GM18870 (cell line): ENCODE data around the gene GRWD1.
"Not testable (repeated sequence)": the region's sequence is repeated elsewhere in the genome, so short reads cannot be mapped to it uniquely, and the experiment has no call there.

Source experiments
- ATAC-seq: cut with Tn5 transposase; IDR thresholded peaks from one replicate; pipeline ENCODE4 v1.9.1; 2021; ENCODE audit warnings: moderate library complexity; ENCODE audit not compliant: unreplicated experiment

GRWD1 gene

DNA sequence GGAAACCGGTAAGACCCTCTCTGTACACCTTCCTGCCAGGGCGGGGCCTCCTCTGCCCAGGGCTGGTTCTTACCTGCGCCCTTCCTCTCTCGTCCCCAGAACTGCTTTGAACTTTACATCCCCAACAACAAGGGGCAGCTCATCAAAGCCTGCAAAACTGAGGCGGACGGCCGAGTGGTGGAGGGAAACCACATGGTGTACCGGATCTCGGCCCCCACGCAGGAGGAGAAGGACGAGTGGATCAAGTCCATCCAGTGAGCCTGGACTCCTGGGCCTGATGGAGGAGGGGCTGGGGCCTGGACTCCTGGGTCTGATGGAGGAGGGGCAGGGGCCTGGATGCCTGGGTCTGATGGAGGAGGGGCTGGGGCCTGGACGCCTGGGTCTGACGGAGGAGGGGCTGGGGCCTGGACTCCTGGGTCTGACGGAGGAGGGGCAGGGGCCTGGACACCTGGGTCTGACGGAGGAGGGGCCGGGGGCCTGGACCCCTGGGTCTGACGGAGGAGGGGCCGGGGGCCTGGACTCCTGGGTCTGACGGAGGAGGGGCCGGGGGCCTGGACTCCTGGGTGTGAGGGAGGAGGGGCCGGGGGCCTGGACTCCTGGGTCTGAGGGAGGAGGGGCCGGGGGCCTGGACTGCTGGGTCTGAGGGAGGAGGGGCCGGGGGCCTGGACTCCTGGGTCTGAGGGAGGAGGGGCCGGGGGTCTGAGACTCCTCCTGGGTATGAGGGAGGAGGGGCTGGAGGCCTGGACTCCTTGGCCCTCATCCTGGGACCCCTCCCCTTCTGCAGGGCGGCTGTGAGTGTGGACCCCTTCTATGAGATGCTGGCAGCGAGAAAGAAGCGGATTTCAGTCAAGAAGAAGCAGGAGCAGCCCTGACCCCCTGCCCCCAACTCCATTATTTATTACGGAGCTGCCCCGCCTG is 32.8 kb downstream of the GRWD1 start:
- ATAC-seq: no peak

DNA sequence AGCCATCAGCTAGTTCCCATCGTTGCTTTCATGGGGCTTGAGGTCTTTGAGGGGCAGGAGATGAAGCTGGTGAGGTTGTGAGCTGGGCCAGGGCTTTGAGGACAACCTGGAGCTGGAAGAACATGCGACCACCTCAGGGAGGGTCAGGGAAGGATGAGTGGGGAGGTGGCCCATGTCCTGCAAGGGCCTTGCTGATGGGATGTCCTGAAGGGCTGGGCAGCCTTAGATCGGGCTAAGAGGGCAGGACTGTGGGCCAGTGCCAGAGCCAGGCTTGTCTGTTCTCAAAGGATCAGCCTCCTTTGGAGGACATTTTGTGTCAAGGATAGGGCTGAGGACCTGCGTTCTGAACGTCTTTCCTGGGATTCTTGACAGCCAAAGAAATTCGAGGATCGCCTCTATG is 33.9 kb downstream of the GRWD1 start:
- no peak for ATAC-seq

DNA sequence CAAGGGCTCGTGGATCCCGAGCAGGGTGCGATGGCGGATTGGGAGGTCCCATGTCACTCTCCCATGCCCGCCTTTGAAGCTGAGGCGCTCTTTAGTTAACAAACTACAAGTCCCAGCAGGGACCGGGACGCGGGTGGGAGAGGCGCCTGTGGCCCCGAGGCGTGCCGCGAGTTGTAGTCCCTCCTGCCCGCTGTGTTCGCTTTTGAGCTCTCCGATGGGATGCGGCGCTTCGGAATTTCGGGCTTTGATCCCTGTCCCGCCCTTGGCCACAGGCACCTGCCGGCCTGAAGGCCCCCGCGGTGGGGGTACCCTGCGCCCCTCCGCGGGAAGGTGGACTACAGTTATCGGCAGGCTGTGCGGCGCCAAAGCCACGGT is 34.4 kb downstream of the GRWD1 start:
- ATAC-seq: no peak

DNA sequence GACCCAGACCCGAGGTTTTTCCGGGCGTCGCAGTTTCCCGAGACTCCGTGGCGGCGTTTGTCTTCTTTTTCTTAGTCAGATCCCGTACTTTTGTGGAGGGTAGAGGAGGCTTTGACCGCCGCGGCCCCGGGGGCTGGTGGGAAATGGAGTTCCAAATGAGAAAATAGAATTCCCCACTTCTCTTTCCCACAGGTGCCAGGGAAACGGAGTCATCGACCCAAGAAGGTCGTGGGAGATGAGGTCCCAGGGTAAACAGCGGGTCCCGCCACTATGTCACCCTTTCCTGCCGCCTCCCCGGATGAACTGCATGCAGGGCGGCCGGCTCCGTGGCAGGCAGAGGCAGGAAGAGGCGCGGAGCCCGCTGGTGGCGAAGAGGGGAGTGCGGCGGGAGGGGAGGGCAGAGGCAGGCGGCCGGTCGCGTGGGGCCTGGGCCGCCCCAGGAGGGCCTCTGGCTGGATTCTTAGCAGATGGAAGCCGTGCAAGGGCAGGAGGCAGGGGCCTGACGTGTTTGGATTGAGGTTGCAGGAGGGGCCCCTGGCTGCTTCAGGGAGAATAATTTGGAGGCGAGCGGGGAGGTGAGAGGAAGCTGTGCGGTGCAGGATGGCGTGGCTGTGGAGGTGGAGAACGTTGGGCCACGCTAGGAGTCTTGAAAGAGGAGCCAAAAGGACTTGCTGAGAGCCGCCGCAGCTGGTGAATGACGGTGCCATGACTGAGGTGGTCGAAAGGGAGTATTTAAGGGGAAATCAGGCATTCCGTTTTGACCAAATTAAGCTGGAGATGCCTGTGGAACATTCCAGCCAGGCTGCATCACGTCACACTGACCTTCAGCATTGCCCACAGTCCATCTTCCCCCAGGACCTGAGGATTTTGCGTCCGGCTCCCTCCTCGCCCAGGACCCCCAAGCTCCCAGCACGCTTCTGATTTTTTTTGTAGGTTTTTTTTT is 35.0 kb downstream of the GRWD1 start:
- ATAC-seq: no peak

DNA sequence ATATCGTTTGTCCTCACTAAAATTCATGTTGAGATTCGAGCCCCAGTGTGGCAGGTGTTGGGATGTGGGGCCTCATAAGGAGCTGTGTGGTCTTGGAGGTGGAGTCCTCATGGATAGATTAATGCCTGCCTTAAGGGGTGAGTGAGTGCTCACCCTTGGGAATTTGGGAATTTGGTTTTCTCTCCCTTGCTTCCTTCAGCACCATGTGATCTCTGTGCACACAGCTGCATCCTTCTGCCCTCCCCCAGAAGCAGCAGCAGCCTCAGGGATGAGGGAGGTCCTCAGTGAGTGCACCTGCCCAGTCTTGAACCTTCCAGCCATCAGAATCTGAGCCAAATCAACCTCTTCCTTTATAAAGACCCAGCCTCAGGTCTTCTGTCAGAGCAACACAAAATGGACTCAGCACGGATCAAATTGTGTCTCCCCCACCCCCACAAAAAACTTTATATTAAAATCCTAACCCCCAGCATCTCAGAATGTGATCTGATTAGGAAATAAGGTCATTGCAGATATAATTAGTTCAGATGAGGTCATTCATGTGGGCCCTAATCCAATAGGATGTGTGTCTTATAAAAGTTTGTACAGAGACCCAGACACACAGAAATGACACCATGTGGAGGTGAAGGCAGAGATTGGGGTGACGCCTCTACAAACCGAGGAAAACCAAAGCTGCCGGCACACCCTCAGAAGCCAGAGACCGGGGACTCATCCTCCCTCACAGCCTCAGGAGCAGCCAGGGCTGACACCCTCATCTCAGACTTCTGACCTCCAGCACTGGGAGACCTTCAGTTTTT is 36.3 kb downstream of the GRWD1 start:
- no peak for ATAC-seq

DNA sequence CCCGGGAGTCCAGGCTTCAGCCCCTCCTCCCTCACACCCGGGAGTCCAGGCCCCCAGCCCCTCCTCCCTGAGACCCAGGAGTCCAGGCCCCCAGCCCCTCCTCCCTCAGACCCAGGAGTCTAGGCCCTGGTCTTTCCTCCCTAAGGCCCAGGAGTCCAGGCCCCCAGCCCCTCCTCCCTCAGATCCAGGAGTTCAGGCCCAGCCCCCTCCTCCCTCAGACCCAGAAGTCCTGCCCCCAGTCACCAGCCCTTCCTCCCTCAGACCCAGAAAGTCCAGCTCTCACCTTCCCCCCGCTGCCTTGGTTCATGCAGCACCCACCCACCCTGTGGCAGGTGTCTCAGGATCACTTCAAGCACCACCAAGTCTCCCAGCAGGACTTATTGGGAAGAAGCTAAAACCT is 37.5 kb downstream of the GRWD1 start:
- no peak for ATAC-seq

DNA sequence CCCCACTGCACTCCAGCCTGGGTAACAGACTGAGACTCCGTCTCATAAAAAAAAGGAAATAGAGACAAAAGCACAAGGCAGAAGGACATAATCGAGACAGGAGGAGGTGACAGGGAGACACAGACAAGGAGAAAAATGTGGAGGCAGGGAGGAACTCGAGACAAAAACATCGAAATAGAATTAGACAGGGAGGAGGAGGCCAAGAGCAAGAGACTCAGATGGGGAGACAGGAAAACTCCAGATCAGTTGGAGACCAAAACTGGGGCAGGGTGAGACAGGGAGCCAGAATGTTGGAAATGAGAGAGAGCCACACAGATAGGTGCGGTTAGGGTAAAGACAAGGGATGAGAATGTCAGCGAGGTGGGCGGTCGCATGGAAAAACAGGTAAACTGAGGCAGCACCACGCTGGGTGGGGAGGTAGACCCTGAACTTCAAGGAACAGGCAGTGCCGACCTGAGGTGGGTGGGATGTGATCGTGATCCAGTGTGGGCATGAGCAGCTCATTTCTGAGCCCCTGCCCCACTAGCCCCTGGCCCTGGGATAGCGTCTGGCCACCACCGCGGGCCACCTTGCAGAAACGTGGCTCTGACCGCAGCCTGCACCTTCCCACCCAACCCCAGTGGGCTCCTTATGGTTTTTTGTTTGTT is 38.6 kb downstream of the GRWD1 start:
- no peak for ATAC-seq

DNA sequence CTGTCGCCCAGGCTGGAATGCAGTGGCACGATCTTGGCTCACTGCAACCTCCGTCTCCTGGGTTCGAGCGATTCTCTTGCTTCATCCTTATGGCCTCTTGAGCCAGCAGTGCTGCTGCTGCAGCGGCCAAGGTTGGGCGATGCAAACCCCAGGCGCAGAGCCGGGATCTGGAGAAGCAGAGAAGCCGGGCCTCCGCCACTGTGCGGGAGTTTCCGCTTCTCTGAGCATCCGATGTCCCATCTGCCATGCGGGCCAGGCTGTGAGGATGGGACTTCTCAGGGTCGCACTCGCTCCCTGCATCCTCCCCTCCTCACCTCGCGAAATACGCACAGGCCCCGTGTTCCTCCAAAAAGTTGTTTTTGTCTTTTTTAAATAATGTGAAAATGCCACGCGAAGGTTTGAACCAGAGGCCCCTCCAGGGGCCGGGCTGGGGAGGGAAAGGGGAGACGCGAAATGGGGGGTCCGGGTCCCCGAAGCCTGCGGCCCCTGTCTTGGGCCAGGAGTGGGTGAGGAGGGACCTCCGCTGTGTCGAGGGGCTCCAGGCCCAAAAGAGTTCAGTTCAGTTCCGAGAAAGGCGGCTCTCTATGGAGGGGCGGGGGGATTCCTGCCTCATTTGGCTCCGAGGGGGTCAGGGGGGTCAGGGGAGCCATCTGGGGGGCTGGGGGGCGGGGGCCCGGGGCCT is 39.3 kb downstream of the GRWD1 start:
- no peak for ATAC-seq

DNA sequence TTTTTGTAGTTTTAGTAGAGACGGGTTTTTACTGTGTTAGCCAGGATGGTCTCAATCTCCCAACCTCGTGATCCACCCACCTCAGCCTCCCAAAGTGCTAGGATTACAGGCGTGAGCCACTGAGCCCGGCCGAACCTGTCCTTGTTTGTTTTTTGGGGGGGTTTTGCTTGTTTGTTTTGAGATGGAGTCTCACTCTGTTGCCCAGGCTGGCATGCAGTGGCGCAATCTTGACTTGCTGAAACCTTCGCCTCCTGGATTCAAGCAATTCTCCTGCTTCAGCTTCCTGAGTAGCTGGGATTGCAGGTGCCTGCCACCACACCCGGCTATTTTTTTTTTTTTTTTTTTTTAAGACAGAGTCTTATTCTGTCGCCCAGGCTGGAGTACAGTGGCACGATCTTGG is 40.9 kb downstream of the GRWD1 start:
- not testable (repeated sequence) for ATAC-seq

DNA sequence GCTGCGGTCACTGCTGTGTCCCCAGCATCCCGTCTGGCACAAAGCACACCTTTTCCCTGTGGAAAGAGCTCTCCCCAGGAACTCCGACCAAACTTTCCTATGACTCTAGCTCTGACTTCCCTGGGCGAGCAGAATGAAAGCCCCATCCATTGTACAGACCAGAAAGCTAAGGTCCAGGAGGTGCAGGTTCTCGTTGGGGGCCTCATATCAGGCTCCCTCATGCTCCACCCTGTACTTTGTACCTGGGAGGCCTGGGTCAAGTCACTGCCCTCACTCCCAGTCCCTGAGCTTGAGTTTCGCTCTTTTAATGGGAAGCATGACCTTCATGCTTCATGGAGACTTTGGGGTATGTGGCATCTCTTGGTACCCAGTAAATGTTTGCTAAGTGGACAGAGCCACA is 41.8 kb downstream of the GRWD1 start:
- ATAC-seq: no peak

DNA sequence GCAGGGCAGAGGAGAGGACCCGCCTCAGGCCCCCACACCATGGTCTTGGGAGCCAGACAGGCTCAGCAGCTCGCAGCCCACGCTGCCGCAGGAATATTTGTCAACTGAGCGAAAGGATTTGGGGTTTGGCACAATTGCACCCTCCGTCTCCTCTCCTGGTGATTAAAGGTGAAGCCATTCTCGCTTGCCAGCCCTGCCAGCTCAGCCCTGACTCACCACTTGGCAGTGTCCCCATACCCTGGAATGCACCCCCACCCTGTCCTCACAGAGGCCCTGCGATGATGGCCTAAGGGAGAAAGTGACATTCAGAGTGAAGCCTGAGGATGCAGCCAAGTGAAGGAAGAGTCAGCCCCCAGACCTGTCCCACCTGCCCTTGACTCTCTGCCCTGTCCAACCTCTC is 42.2 kb downstream of the GRWD1 start:
- ATAC-seq: no peak

DNA sequence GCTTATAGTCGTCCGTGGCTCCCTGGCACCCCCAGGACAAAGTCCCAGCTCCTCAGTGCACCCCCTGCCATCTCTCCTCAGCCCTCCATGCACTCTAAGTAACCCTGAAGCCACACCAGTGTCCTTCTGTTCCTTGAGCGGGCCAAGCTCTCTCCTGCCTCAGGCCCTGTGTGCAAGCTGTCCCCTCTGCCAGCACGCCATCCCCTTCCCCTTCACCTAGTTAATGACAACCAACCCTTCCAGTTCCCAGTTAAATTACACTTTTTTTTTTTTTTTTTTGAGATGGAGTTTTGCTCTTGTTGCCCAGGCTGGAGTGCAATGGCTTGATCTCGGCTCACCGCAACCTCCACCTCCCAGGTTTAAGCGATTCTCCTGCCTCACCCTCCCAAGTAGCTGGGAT is 42.7 kb downstream of the GRWD1 start:
- not testable (repeated sequence) for ATAC-seq

DNA sequence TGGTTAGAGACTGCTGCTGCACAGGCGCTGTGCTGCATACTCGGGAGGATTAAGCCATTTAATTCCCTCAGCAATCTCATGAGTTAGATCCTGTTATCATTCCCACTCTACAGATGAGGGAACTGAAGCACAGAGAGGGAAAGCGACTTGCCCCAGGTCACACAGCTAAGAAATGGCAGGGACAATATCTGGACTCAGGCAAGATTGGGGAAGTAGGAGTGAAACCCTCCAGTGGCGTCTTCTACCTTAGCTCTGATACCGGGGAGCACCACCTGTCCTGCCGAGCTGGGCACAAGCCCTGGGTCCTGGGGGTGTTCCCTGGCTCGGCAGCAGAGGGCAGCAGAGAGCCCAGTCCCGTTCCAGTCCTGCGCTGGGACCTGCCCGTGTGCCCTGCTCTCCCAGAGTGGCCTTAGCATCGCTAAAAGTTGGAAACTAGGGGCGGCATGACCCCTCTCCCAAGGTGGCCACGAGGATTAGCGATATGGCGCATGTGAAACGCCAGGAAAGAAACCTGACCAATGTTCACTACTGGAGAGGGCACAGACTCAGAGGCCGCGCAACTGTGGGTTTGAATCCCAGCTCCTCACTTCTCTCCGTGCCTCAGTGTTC is 43.9 kb downstream of the GRWD1 start:
- ATAC-seq: no peak

DNA sequence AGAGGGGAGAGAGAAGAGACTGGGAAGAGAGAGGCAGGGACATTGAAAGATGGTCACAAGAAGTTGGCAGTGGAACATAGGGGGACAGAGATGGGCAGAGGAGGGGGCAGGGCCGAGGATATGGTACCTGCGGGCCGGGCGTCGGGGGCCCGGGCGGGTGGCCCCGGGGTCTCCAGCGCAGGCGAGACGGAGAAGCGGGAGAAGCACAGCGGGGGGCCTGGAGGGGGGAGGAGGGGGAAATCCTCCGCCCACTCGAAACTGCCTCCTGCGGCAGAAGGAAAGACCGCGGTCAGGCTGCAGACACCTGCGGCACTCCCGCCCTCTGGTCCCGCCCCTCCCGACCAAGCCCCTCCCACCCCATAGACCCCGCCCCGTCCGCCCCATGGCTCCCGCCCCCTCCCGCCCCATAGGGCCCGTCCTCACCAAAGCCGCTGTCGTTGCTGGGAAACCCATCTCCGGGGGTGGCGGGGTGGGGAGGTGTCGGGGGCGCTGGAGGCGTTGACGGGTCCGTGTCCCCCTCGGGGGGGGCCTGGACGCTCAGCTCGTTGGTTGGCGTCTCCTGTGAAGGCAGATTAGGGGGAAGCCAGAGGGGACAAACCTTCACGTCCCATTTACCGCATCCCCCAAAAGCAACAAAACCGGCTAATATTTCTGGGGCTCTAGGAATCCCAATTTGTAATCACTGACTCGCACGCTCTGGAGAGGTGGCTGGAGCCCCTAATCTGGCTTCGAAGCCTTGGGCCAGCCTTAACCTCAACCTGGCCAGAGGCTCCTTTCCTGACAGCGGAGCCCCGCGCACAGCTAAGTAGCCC is 45.4 kb downstream of the GRWD1 start:
- no peak for ATAC-seq

DNA sequence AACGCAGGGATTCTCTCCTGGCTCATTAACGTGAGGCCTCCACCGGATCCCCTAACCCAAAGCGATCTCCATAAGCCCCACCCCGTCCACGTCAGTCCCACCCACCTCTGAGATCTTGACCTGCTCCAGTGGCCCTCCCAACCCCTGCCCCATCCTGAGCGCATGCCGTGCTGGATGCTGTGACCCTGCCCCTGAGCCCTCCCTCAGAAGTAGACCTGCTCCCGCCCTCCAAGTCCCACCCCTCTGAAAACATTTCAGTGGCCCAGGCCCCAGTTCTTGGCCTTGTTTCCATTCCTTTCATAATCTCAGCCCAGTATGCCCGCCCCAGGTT is 46.0 kb downstream of the GRWD1 start:
- ATAC-seq: no peak

DNA sequence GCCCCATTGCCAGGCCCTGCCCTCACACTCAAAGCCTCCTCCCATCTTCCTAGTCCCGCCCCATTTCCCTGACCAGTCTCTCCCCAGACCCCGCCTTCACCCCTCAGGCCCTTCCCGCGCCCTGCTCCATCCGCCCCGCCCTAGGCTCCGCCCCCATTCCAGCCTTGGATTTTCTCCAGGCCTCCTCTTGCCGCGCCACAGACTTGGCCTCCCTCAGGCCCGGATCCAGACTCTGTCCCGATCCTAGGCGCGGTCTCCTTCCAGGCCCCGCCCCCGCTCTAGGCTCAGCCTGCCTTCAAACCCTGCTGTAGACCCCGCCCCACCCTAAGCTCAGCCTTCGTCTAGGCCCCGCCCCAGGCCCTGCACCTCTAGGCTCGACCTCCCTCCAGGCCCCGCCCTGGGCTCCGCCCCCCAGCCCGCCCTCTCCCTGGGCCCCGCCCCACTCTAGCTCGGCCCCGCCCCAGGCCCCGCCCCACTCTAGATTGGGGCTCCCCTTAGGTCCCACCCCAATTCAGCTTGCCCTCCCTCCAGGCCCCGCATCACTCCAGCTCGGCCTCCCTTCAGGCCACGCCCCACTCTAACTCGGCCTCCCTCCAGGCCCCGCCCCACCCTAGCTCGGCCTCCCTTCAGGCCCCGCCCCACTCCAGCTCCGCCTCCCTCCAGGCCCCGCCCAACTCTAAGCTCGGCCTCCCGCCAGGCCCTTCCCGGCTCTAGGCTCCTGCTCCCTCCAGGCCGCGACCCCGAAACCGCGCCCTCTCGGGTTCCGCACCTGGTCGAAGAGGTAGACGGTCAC is 47.3 kb downstream of the GRWD1 start:
- no peak for ATAC-seq

DNA sequence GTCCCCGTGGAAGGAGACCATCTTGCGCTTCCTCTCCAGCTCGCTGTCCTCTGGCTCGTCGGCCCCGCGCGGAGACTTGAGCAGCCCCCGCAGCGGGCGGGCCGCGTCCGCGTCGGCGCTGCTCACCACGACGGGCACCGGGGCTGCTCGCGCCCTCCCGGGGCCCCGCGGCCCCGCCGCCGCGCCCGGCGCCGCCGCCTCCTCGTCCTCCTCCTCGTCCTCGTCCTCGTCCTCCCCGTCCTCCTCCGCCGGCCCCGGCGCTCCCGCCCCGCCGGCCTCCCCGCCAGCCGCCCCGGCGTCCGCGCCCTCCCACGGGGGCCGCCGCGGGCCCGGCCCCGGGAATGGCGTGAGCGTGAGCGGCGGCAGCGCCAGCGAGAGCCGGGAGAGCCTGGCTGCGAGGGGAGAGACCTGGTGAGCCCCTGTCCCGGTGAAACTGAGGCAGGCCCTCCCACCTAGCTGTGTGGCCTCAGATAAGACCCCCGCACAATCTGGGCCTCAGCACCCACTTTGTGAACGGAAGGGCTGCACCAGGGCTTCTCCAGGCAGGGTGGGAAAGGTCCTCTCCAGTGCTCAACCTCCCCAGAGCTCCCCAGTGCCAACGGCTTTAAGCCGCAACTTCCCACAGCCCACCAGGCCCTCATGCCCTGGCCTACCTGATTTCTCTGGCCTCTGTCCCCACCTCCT is 48.1 kb downstream of the GRWD1 start:
- no peak for ATAC-seq

DNA sequence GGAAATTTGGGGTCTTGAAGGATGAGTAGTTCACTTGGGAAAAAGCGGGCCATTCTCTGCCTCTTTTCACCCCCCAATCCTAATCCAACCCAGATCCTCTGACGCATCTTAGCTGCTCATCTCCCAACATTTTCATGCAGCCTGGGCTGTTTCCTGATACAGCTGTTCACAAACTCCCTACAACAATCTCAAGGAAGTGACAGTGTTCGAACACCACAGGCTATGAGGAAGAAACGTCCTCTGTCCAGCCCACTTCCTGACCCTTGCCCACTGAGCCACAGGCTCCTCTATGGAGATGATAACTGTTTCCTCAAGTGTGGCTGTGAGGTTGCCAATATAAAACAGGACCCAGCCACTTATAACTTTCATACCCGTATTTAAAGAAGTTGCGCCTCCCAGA is 49.6 kb downstream of the GRWD1 start:
- no peak for ATAC-seq
